MM.1S (cell line): Measurements from ENCODE around the gene AKAP8L.
"Not testable (repeated sequence)": the region's sequence is repeated elsewhere in the genome, so short reads cannot be mapped to it uniquely, and the experiment has no call there.

Experiments used
- DNase-seq: peaks from one replicate; pipeline ENCODE4 v3.0.0-alpha.2; 2015
- H2AFZ ChIP-seq: fragments of 300-600 bp; sonication (generic); 2 replicates; pipeline ENCODE4 v1.6.0; 2016; ENCODE audit warnings: antibody characterized with exemption, low read length
- H3F3A ChIP-seq: fragments of 300-600 bp; sonication (generic); 2 replicates; pipeline ENCODE4 v1.6.1; 2016; ENCODE audit warnings: mild to moderate bottlenecking, antibody characterized with exemption, low read length, moderate library complexity, mixed read lengths; ENCODE audit not compliant: insufficient read depth
- H3K27ac ChIP-seq: fragments of 300-600 bp; sonication (generic); 2 replicates; pipeline ENCODE4 v1.5.1; 2016; ENCODE audit warnings: mild to moderate bottlenecking, low read length
- H3K27me3 ChIP-seq: fragments of 300-600 bp; sonication (generic); replicated peaks from 2 replicates; pipeline ENCODE4 v1.6.0; 2016; ENCODE audit warnings: low read length; ENCODE audit not compliant: insufficient read depth
- H3K36me3 ChIP-seq: fragments of 300-600 bp; sonication (generic); replicated peaks from 2 replicates; pipeline ENCODE4 v1.6.1; 2016; ENCODE audit warnings: mild to moderate bottlenecking, low read length, mixed read lengths; ENCODE audit not compliant: insufficient read depth
- H3K4me1 ChIP-seq: fragments of 300-600 bp; sonication (generic); 2 replicates; pipeline ENCODE4 v1.6.1; 2016; ENCODE audit warnings: low read length, mixed read lengths
- H3K4me2 ChIP-seq: fragments of 300-600 bp; sonication (generic); 2 replicates; pipeline ENCODE4 v1.6.0; 2016; ENCODE audit warnings: low read depth, low read length
- H3K4me3 ChIP-seq: fragments of 300-600 bp; sonication (generic); 2 replicates; pipeline ENCODE4 v1.5.1; 2016; ENCODE audit warnings: low read length, mixed read lengths
- H3K79me2 ChIP-seq: fragments of 300-600 bp; sonication (generic); 2 replicates; pipeline ENCODE4 v1.6.1; 2016; ENCODE audit warnings: mixed run types, low read length, mixed read lengths
- H3K9ac ChIP-seq: fragments of 300-600 bp; sonication (generic); 2 replicates; pipeline ENCODE4 v1.6.1; 2016; ENCODE audit warnings: low read length, mixed read lengths
- H3K9me2 ChIP-seq: fragments of 300-600 bp; sonication (generic); replicated peaks from 2 replicates; pipeline ENCODE4 v1.6.1; 2016; ENCODE audit warnings: mild to moderate bottlenecking, low read length, mixed read lengths; ENCODE audit not compliant: insufficient read depth
- H3K9me3 ChIP-seq: fragments of 300-600 bp; sonication (generic); replicated peaks from 2 replicates; pipeline ENCODE4 v1.6.1; 2016; ENCODE audit warnings: mild to moderate bottlenecking, low read length, mixed read lengths; ENCODE audit not compliant: insufficient read depth
- H4K20me1 ChIP-seq: fragments of 300-600 bp; sonication (generic); 2 replicates; pipeline ENCODE4 v1.6.1; 2016; ENCODE audit warnings: mild to moderate bottlenecking, low read length, moderate library complexity, mixed read lengths; ENCODE audit not compliant: insufficient read depth
- EZH2 ChIP-seq: fragments of 300-600 bp; sonication (generic); optimal IDR thresholded peaks from 2 replicates; pipeline ENCODE3; 2017; ENCODE audit warnings: low read depth, mild to moderate bottlenecking, antibody characterized with exemption, low read length, mixed read lengths
- EZH2phosphoT487 ChIP-seq: fragments of 300-600 bp; sonication (generic); IDR thresholded peaks from 2 replicates; pipeline ENCODE4 v1.6.1; 2018; ENCODE audit warnings: antibody characterized with exemption, low read length
- TF ChIP-seq, protein P1 (sequence below): fragments of 300-600 bp; sonication (generic); IDR thresholded peaks from 2 replicates; pipeline ENCODE4 v1.5.1; 2016; ENCODE audit warnings: antibody characterized with exemption, low read length, mixed read lengths

AKAP8L gene

GRCh38 chr19:15396436-15396835 lies 22.4 kb downstream of the AKAP8L start:
- H3K4me3 ChIP-seq, result no peak overlapping the region
- H3K36me3 ChIP-seq, result no peaks in the 10 kb centered on the region; the same call in 1 of the 2 replicates
- no peaks in the 10 kb centered on the region for H3K4me1 ChIP-seq
- H3K27me3 ChIP-seq, result no peaks in the 10 kb centered on the region
- H3K9ac ChIP-seq, result no peak overlapping the region
- no peak overlapping the region for H3K27ac ChIP-seq
- TF ChIP-seq EZH2phosphoT487 (no peak), EZH2 (no peak)
- TF ChIP-seq, protein P1, sequence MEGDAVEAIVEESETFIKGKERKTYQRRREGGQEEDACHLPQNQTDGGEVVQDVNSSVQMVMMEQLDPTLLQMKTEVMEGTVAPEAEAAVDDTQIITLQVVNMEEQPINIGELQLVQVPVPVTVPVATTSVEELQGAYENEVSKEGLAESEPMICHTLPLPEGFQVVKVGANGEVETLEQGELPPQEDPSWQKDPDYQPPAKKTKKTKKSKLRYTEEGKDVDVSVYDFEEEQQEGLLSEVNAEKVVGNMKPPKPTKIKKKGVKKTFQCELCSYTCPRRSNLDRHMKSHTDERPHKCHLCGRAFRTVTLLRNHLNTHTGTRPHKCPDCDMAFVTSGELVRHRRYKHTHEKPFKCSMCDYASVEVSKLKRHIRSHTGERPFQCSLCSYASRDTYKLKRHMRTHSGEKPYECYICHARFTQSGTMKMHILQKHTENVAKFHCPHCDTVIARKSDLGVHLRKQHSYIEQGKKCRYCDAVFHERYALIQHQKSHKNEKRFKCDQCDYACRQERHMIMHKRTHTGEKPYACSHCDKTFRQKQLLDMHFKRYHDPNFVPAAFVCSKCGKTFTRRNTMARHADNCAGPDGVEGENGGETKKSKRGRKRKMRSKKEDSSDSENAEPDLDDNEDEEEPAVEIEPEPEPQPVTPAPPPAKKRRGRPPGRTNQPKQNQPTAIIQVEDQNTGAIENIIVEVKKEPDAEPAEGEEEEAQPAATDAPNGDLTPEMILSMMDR, result no peak
- H3K9me2 ChIP-seq, result no peaks in the 10 kb centered on the region
- H3F3A ChIP-seq, result no peaks in the 10 kb centered on the region
- H4K20me1 ChIP-seq, result no peaks in the 10 kb centered on the region
- DNase-seq, result no peak
- no peak overlapping the region for H3K4me2 ChIP-seq
- no peak overlapping the region for H2AFZ ChIP-seq
- H3K79me2 ChIP-seq, result peaks cover 8% of the 10 kb centered on the region
- H3K9me3 ChIP-seq, result no peaks in the 10 kb centered on the region

GRCh38 chr19:15395251-15395650 lies 23.5 kb downstream of the AKAP8L start:
- H3K27ac ChIP-seq, DNase-seq, H4K20me1 ChIP-seq, H3F3A ChIP-seq, H3K9ac ChIP-seq, H3K4me1 ChIP-seq, H2AFZ ChIP-seq, H3K9me3 ChIP-seq, H3K4me3 ChIP-seq, H3K27me3 ChIP-seq, H3K36me3 ChIP-seq, H3K79me2 ChIP-seq, H3K9me2 ChIP-seq, H3K4me2 ChIP-seq: not testable (repeated sequence)

- H3K79me2 ChIP-seq, result peaks cover 4% of the 10 kb centered on the region; the same call in 1 of the 2 replicates
- no peaks in the 10 kb centered on the region for H3K9me3 ChIP-seq
- H2AFZ ChIP-seq, result no peak overlapping the region
- H3K4me2 ChIP-seq, result no peak overlapping the region
- no peaks in the 10 kb centered on the region; the same call in 1 of the 2 replicates for H3K36me3 ChIP-seq
- no peak overlapping the region for H3K27ac ChIP-seq
- TF ChIP-seq EZH2 (no peak), EZH2phosphoT487 (no peak)
- TF ChIP-seq, protein P1, result no peak
- H3F3A ChIP-seq, result no peaks in the 10 kb centered on the region
- H3K9me2 ChIP-seq, result no peaks in the 10 kb centered on the region
- DNase-seq, result no peak
- no peak overlapping the region for H3K9ac ChIP-seq
- H3K4me3 ChIP-seq, result no peak overlapping the region
- no peaks in the 10 kb centered on the region for H4K20me1 ChIP-seq
- H3K27me3 ChIP-seq, result no peaks in the 10 kb centered on the region
- no peaks in the 10 kb centered on the region for H3K4me1 ChIP-seq
Observed at GRCh38 chr19:15394426-15394825, 24.4 kb downstream of the AKAP8L start.

DNA sequence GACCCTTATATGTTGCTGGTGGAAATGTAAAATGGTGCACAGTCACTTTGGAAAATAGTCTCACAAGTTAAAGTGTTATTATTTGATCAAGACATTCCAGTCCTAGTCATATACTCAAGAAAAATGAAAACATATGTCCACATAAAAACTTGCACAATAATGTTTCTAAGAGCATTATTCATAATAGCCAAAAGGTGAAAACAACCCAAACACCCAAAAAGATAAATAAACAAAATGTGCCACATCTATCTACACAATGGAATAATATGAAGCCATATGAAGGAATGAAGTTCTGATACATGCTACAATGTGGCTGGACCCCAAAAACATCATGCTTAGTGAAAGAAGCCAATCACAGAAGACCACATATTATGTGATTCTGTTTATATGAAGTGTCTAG lies 24.8 kb downstream of the AKAP8L start:
- Histone ChIP-seq H3K36me3 (no peaks in the 10 kb centered on the region; the same call in 1 of the 2 replicates), H4K20me1 (no peaks in the 10 kb centered on the region), H3K79me2 (peaks cover 4% of the 10 kb centered on the region; the same call in 1 of the 2 replicates), H3K9me3 (no peaks in the 10 kb centered on the region), H3K4me1 (no peaks in the 10 kb centered on the region), H2AFZ (no peak overlapping the region), H3K27ac (no peak overlapping the region), H3F3A (no peaks in the 10 kb centered on the region), H3K9me2 (no peaks in the 10 kb centered on the region), H3K4me2 (no peak overlapping the region), H3K9ac (no peak overlapping the region), H3K27me3 (no peaks in the 10 kb centered on the region), H3K4me3 (no peak overlapping the region)
- no peak for TF ChIP-seq EZH2phosphoT487
- no peak for TF ChIP-seq EZH2
- TF ChIP-seq, protein P1, result no peak
- DNase-seq, result no peak
